Body of pancreas (tissue), 4 donors: ENCODE measurements around the gene ST6GALNAC3.

Experiments used
- CTCF ChIP-seq, 7 experiments: fragments of 450-650 bp in 4 of 7; fragments of 200-600 bp in 3 of 7; sonication (generic) in 3 of 7; IDR thresholded peaks; one replicate each; pipeline ENCODE4 v1.5.1; 2016 to 2019; ENCODE audit warnings: antibody characterized with exemption in 7 of 7
- POLR2A ChIP-seq, 3 donors: fragments of 450-650 bp; IDR thresholded peaks; one replicate each; pipeline ENCODE4 v1.6.1; 2016; ENCODE audit warnings: antibody characterized with exemption in 3 of 3, mild to moderate bottlenecking in 2 of 3

DNA sequence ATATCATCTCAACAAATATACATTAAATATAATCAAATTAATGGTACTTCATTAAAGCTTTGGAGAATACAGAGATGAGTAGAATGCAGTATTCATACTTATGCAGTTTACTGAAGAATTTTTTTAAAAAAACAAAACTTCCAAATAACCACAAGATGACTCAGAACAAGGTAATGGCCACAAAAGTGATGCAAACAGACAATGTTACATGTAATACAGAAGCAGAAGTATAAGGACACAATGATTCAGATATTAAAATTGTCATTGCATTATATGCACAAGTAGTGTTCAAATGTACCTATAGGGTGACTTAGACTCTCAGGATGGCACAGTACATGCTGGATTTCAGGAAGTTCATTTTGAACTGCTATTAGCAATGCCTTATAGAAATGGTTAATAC, 565.5 kb downstream of the ST6GALNAC3 start:
- TF ChIP-seq CTCF (IDR thresholded peaks at IDR 0.05): no peak
- TF ChIP-seq POLR2A (IDR thresholded peaks at IDR 0.05): no peak
